ENCODE measurements around the gene STK38L.

Gene STK38L

GRCh38 chr12:27316947-27317346, 72.9 kb downstream of the STK38L start:
- no peak for DNase-seq (ENCODE audit: low spot score)

- DNase-seq (ENCODE audit: low spot score): peak; percentile 44
Measured at GRCh38 chr12:27319409-27319808, 75.3 kb downstream of the STK38L start.

GRCh38 chr12:27319848-27320247, 75.8 kb downstream of the STK38L start:
- DNase-seq (ENCODE audit: low spot score): no peak

GRCh38 chr12:27324530-27324929, 80.4 kb downstream of the STK38L start:
- no peak for DNase-seq (ENCODE audit: low spot score)

GRCh38 chr12:27330846-27331245, 86.8 kb downstream of the STK38L start:
- DNase-seq (ENCODE audit: low spot score): no peak

GRCh38 chr12:27331291-27331926, 87.3 kb downstream of the STK38L start:
- DNase-seq (ENCODE audit: low spot score): peak; percentile 96

- peak; percentile 58 for DNase-seq (ENCODE audit: low spot score)
Measured at GRCh38 chr12:27331927-27332324, 87.8 kb downstream of the STK38L start.

GRCh38 chr12:27332407-27332713, 88.3 kb downstream of the STK38L start:
- DNase-seq (ENCODE audit: low spot score): no peak

GRCh38 chr12:27332714-27333402, 88.8 kb downstream of the STK38L start, which contains the start of gene BMAL2:
Gene BMAL2 (plus strand): TSS chr12:27332836. CDS start chr12:27333073, 237 bp downstream.
- peak; percentile 79 for DNase-seq (ENCODE audit: low spot score)

- peak; percentile 81 for DNase-seq (ENCODE audit: low spot score)
Measured at GRCh38 chr12:27333403-27334009, 89.4 kb downstream of the STK38L start.

- peak; percentile 65 for DNase-seq (ENCODE audit: low spot score)
Measured at GRCh38 chr12:27334042-27334720, 90.1 kb downstream of the STK38L start.

- no peak for DNase-seq (ENCODE audit: low spot score)
Measured at GRCh38 chr12:27334721-27335082, 90.6 kb downstream of the STK38L start.

GRCh38 chr12:27335364-27336281, 91.5 kb downstream of the STK38L start:
- DNase-seq (ENCODE audit: low spot score): no peak

GRCh38 chr12:27336282-27336653, 92.2 kb downstream of the STK38L start:
- peak; percentile 32 for DNase-seq (ENCODE audit: low spot score)

- no peak for DNase-seq (ENCODE audit: low spot score)
Measured at GRCh38 chr12:27337376-27337775, 93.3 kb downstream of the STK38L start.

GRCh38 chr12:27338473-27338872, 94.4 kb downstream of the STK38L start:
- DNase-seq (ENCODE audit: low spot score): peak; percentile 27

GRCh38 chr12:27340971-27341370, 96.9 kb downstream of the STK38L start:
- no peak for DNase-seq (ENCODE audit: low spot score)

GRCh38 chr12:27342536-27342935, 98.5 kb downstream of the STK38L start:
- DNase-seq (ENCODE audit: low spot score): no peak

- DNase-seq (ENCODE audit: low spot score): peak; percentile 41
Measured at GRCh38 chr12:27343255-27344000, 99.3 kb downstream of the STK38L start.

- no peak for DNase-seq (ENCODE audit: low spot score)
Measured at GRCh38 chr12:27344246-27344645, 100.2 kb downstream of the STK38L start.

GRCh38 chr12:27344760-27345159, 100.7 kb downstream of the STK38L start:
- DNase-seq (ENCODE audit: low spot score): no peak
